Measurements from ENCODE around the gene CERS6. TPM values are rescaled to one million over a fixed set of nuclear protein-coding genes. Genes with fewer than 3 reads are reported as not detected.

Gene CERS6
- total RNA-seq, 1 donor from 2014 or later: 17.7 TPM

DNA sequence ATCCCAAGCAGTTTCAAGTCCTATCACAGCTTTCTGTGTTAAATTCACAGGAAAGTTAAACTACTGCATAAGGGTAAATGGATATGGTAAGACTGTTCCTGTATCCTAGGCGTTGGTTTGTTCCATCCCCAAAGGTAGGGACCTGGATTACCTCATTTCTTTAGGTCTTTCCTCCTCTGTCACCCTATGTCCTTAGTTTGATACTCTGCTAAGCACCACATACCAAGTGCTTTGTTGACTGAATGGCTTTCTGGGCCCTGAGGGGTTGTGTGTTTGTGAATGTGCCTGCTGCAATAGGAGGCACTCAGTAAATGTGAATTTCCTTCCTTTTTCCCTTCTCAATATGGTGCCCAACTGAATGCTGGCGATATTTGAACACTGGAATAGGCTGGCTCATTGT, 354.2 kb downstream of the CERS6 start:
- TF ChIP-seq CTCF (IDR thresholded peaks at IDR 0.05; ENCODE audit: insufficient read depth, low read length, poor library complexity, severe bottlenecking): no peak
- H3K4me3 ChIP-seq (ENCODE audit: low read depth, low read length): no peak overlapping the region
- H3K36me3 ChIP-seq (ENCODE audit: control insufficient read depth, insufficient read depth, low read length): no peaks in the 10 kb centered on the region
- H3K27me3 ChIP-seq (ENCODE audit: control insufficient read depth, insufficient read depth, low read length): no peaks in the 10 kb centered on the region
- DNase-seq (ENCODE audit: low read depth): no peak

DNA sequence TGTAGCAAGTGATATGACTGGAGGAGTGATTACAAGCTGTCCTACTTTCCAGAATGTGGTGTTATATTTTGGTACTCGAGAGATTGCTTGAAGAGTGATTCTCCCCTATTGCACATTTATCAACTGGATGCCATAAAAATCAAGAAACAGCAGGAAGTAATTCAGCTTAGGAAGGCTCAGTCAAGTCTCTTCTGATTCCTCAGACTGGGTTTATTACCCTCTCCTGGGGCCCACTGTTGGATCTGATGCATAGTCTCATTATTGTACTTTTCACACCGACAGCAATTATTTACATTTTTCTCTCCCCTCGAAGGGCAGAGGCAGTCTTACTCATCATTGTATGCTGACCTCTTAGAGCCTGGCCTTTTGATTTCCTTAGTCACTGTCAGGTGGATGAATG, 355.6 kb downstream of the CERS6 start:
- TF ChIP-seq CTCF (IDR thresholded peaks at IDR 0.05; ENCODE audit: insufficient read depth, low read length, poor library complexity, severe bottlenecking): no peak
- DNase-seq (ENCODE audit: low read depth): no peak
- Histone ChIP-seq H3K4me3 (ENCODE audit: low read depth, low read length) (no peak overlapping the region), H3K36me3 (ENCODE audit: control insufficient read depth, insufficient read depth, low read length) (no peaks in the 10 kb centered on the region), H3K27me3 (ENCODE audit: control insufficient read depth, insufficient read depth, low read length) (no peaks in the 10 kb centered on the region)

DNA sequence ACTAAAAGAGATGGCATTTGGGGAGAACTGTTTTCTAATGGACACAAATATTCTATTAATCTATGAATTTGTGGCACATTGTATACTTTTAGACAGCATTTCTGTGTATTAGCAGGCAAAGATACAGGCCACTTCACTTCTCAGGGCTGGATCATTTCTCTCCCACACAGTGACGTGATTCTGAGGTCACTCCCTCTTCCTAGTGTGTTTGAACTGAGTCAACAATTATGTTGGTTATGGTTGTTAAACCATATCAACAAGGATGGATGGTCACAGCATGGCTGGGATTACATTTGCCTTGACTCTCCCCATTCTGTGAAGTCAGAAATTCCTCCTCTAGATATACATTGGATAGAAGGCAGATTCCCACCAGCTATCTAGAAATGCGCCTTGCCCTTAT, 358.0 kb downstream of the CERS6 start:
- no peak for TF ChIP-seq CTCF (IDR thresholded peaks at IDR 0.05; ENCODE audit: insufficient read depth, low read length, poor library complexity, severe bottlenecking)
- no peaks in the 10 kb centered on the region for H3K36me3 ChIP-seq (ENCODE audit: control insufficient read depth, insufficient read depth, low read length)
- H3K27me3 ChIP-seq (ENCODE audit: control insufficient read depth, insufficient read depth, low read length): no peaks in the 10 kb centered on the region
- no peak for DNase-seq (ENCODE audit: low read depth)
- no peak overlapping the region for H3K4me3 ChIP-seq (ENCODE audit: low read depth, low read length)

GRCh38 chr2:168814939-168815907, 359.2 kb downstream of the CERS6 start:
- peak; percentile 35 for DNase-seq (ENCODE audit: low read depth)
- H3K27me3 ChIP-seq (ENCODE audit: control insufficient read depth, insufficient read depth, low read length): no peaks in the 10 kb centered on the region
- no peak overlapping the region for H3K4me3 ChIP-seq (ENCODE audit: low read depth, low read length)
- no peaks in the 10 kb centered on the region for H3K36me3 ChIP-seq (ENCODE audit: control insufficient read depth, insufficient read depth, low read length)
- TF ChIP-seq CTCF (IDR thresholded peaks at IDR 0.05; ENCODE audit: insufficient read depth, low read length, poor library complexity, severe bottlenecking): no peak

DNA sequence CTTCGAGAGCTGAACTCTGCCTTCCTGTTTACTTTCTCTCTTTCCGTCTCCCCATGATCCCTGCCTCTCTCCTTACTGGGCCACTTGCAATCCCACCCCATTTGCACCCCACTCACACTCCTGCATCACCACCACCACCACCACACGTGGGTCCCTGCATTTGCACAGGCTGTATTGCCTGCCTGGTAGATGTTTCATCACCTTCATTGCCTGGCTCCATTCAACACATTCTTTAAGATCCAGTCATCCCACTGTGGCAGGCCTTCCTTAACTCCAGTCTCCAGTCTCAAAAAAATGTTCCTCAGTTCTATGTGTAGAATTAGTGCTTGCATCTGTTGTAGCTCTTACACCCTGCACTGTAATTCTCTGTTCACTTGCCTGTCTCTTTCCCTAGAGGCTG, 360.3 kb downstream of the CERS6 start:
- peak; percentile 71 for DNase-seq (ENCODE audit: low read depth)
- TF ChIP-seq CTCF (IDR thresholded peaks at IDR 0.05; ENCODE audit: insufficient read depth, low read length, poor library complexity, severe bottlenecking): no peak
- Histone ChIP-seq H3K27me3 (ENCODE audit: control insufficient read depth, insufficient read depth, low read length) (no peaks in the 10 kb centered on the region), H3K36me3 (ENCODE audit: control insufficient read depth, insufficient read depth, low read length) (no peaks in the 10 kb centered on the region), H3K4me3 (ENCODE audit: low read depth, low read length) (no peak overlapping the region)
